NCI-H128 (cell line): ENCODE measurements around the gene FBXO44.
A peak's percentile ranks its signal among the peaks of the same experiment; 100 is the strongest.
"Not testable (repeated sequence)": the region's sequence is repeated elsewhere in the genome, so short reads cannot be mapped to it uniquely, and the experiment has no call there.

Source experiments
- DNase-seq: peaks from one replicate; lab custom pipeline; 2025; ENCODE audit not compliant: unreplicated experiment; lab: John Stamatoyannopoulos, UW

Gene FBXO44, protein sequence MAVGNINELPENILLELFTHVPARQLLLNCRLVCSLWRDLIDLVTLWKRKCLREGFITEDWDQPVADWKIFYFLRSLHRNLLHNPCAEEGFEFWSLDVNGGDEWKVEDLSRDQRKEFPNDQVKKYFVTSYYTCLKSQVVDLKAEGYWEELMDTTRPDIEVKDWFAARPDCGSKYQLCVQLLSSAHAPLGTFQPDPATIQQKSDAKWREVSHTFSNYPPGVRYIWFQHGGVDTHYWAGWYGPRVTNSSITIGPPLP

GRCh38 chr1:11654137-11654938 is at the start of gene FBXO44, which contains the start of gene FBXO2:
Gene FBXO44 (plus strand): TSS chr1:11654877. CDS start chr1:11655836, 959 bp downstream.
Gene FBXO2 (minus strand): TSS chr1:11654429. CDS start chr1:11654340, 89 bp downstream.
- no peak for DNase-seq

GRCh38 chr1:11606775-11607174 is 47.9 kb upstream of the FBXO44 start:
- no peak for DNase-seq

DNA sequence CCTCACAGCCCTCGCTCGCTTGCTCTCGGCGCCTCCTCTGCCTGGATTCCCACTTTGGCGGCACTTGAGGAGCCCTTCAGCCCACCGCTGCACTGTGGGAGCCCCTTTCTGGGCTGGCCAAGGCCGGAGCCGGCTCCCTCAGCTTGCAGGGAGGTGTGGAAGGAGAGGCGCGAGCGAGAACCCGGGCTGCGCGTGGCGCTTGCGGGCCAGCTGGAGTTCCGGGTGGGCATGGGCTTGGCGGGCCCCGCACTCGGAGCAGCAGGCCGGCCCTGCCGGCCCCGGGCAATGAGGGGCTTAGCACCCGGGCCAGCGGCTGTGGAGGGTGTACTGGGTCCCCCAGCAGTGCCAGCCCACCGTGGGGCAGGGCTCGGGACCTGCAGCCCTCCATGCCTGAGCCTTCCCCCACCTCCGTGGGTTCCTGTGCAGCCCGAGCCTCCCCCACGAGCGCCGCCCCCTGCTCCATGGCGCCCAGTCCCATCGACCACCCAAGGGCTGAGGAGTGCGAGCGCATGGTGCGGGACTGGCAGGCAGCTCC is 46.0 kb upstream of the FBXO44 start:
- not testable (repeated sequence) for DNase-seq

DNA sequence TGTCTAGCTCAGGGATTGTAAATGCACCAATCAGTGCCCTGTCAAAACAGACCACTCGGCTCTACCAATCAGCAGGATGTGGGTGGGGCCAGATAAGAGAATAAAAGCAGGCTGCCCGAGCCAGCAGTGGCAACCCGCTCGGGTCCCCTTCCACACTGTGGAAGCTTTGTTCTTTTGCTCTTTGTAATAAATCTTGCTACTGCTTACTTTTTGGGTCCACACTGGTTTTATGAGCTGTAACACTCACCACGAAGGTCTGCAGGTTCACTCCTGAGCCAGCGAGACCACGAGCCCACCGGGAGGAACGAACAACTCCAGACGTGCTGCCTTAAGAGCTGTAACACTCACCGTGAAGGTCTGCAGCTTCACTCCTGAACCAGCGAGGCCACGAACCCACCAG is 45.3 kb upstream of the FBXO44 start:
- not testable (repeated sequence) for DNase-seq

- DNase-seq: no peak
Measured at GRCh38 chr1:11610629-11611180, 44.0 kb upstream of the FBXO44 start.

DNA sequence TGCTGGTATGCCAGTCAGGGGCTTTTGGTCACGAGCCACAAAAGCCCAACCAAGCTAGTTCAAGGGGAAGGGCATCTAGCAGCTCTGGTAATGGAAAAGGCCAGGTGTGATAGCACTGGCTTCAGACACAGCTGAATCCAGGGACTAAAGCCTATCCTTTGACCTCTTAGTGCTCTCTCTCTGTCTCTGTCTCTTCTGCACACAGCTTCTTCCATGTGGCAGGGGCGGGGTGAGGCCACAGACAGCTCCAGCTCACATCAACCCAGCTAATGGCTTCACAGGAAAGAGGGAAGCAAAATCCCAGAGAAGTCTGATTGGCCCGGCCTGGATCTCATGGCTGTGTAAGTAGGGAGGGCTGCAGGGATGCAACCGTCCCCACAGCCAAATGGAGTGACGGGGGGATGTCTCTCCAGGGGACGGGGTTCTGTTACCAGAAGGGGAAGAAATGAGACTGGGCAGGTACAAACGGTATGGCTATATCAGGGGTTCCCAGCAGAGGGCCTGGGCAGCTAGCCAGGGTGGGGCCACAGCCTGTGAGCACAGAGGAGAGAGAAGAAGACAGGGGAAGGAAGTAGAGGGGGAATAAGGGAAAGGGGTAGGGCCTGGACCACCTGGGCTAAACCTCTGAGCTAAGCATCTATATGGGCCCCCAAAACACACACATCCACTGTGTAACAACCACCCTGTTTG is 42.9 kb upstream of the FBXO44 start:
- no peak for DNase-seq

GRCh38 chr1:11613347-11613746 is 41.3 kb upstream of the FBXO44 start:
- DNase-seq: no peak

GRCh38 chr1:11615090-11615489 is 39.6 kb upstream of the FBXO44 start:
- no peak for DNase-seq

DNA sequence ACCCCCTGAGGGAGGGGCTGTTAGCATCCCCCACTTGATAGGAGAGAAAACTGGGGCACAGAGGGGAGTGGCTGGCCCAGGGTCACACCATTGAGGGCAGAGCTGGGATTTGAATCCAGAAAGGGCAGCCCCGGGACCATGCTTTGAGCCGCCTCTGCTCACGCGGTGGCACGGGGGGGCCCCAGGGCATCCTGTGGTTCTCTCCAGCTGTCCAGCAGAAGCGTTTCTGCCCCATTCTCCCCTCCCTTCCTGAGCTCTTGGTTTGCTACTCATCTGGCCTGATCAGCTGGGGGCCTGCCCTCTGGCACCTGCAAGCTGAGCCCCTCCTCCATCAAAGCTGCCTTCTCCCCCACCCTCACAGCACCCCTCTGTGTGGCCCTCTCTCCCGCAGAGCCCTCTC is 37.9 kb upstream of the FBXO44 start:
- DNase-seq: no peak

DNA sequence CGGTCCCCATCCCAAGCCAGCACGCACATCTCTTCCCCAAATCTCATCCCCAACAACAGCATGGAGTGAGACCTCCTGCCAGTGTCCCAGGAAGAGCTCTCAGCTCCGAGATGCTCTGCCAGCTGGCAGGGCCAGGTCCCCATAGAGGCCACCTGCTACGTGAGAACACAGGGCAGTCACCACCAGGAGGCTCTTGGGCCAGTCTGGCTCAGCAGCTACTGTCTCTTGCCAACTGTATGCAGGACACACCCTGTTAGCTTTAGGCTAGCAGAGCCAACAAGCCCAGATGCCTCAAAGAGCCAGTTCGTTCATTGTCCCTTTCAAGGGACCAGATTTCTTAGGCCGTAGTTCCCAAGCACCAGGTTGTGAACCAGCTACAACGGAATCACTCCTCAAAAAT is 37.4 kb upstream of the FBXO44 start:
- no peak for DNase-seq

GRCh38 chr1:11617741-11618140 is 36.9 kb upstream of the FBXO44 start:
- DNase-seq: no peak

GRCh38 chr1:11620405-11620804 is 34.3 kb upstream of the FBXO44 start:
- DNase-seq: no peak

DNA sequence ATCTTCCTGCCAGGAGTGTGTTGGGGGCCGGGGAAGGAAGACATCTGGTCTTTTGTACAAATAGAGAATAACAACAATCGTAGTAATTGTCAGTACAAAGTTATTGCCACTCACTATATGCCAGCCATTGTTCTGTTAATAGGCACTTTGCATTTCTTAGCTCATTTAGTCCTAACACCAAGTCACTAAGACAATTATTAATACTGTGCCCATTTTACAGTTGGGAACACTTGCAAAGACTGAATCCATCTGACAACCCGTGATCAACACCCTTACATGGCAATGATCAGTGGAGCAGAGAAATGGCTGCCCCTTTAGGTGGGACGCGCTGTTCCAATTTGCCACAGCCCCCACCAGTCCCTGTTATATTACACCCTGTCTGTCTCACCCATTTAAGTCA is 33.8 kb upstream of the FBXO44 start:
- no peak for DNase-seq

GRCh38 chr1:11622398-11622797 is 32.3 kb upstream of the FBXO44 start:
- no peak for DNase-seq

DNA sequence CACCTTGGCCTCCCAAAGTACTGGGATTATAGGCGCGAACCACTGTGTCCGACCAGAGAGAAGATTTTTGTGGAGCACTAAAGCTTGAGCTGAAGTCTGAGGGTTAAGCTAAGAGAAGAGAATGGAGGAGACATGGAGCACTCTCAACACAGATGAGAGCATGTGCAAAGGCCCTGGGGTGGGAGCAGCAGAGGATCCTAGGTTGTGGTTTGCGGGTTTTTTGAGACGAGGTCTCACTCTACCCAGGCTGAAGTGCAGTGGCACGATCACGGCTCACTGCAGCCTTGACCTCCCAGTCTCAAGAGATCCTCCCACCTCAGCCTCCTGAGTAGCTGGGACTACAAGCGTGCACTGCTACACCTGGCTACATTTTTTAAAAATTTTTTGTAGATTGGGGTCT is 31.0 kb upstream of the FBXO44 start:
- DNase-seq: no peak

DNA sequence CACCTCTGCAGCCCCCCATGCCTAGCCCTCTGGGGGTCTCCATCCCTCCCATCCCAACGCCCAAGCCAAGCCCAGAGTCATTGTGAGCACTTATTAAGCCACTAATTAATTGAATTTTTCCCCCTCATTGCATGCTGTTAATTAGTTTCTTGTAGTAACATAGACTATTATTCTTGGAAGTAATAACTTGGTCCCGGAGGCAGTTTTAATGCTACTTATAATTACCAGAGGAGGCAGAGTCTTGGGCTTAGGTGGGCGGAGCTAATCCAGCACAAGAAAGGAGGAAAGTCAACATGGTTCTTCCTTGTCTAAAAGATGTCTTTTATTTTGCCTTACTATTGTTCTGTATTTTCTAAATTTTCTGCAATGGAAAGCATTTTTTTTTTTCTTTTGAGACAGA is 28.1 kb upstream of the FBXO44 start:
- no peak for DNase-seq

GRCh38 chr1:11628767-11629166 is 25.9 kb upstream of the FBXO44 start:
- DNase-seq: no peak

GRCh38 chr1:11629184-11630016 is 25.3 kb upstream of the FBXO44 start:
- no peak for DNase-seq

GRCh38 chr1:11634365-11635192 is 20.1 kb upstream of the FBXO44 start:
- DNase-seq: peak; percentile 68

GRCh38 chr1:11638121-11638520 is 16.6 kb upstream of the FBXO44 start:
- no peak for DNase-seq
